ENCODE data around the gene DCAF4. TPM values are rescaled to one million over a fixed set of nuclear protein-coding genes. Genes with fewer than 3 reads are reported as not detected.
"Not testable (repeated sequence)": the region's sequence is repeated elsewhere in the genome, so short reads cannot be mapped to it uniquely, and the experiment has no call there.

Gene DCAF4
- total RNA-seq, 4 donors from 2014 or later, result 7.0 to 29.0 (median 14.0) TPM

- 94 to 100% methylated on average over 2 to 8 of the region's 15 CpGs for WGBS, 2 donors
- H3K27ac ChIP-seq, result no peak overlapping the region
- TF ChIP-seq POLR2A (IDR thresholded peaks at IDR 0.05), result no peak
- TF ChIP-seq, protein P1, sequence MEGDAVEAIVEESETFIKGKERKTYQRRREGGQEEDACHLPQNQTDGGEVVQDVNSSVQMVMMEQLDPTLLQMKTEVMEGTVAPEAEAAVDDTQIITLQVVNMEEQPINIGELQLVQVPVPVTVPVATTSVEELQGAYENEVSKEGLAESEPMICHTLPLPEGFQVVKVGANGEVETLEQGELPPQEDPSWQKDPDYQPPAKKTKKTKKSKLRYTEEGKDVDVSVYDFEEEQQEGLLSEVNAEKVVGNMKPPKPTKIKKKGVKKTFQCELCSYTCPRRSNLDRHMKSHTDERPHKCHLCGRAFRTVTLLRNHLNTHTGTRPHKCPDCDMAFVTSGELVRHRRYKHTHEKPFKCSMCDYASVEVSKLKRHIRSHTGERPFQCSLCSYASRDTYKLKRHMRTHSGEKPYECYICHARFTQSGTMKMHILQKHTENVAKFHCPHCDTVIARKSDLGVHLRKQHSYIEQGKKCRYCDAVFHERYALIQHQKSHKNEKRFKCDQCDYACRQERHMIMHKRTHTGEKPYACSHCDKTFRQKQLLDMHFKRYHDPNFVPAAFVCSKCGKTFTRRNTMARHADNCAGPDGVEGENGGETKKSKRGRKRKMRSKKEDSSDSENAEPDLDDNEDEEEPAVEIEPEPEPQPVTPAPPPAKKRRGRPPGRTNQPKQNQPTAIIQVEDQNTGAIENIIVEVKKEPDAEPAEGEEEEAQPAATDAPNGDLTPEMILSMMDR (IDR thresholded peaks at IDR 0.05), result no peak
- intact Hi-C loops (cut with DNase I), result no loop called here
- H3K27me3 ChIP-seq, result no peaks in the 10 kb centered on the region
- H3K4me1 ChIP-seq, result no peaks in the 10 kb centered on the region
- H3K36me3 ChIP-seq, result peaks cover 6 to 80% (median 14%) of the 10 kb centered on the region in 3 donors
- H3K4me3 ChIP-seq, result no peak overlapping the region
- H3K9me3 ChIP-seq, result no peaks in the 10 kb centered on the region
- no peak for DNase-seq
Measured at GRCh38 chr14:72958548-72958947, 32.3 kb downstream of the DCAF4 start.

GRCh38 chr14:72961016-72961415 lies 34.8 kb downstream of the DCAF4 start:
- H3K27ac ChIP-seq; H3K4me3 ChIP-seq; intact Hi-C loops (cut with DNase I); H3K4me1 ChIP-seq; H3K27me3 ChIP-seq; DNase-seq; H3K9me3 ChIP-seq: not testable (repeated sequence)
- WGBS, 2 donors, result 73 to 93% methylated on average over 4 of the region's 4 CpGs
- peaks cover 6 to 59% (median 6%) of the 10 kb centered on the region in 3 donors for H3K36me3 ChIP-seq

DNA sequence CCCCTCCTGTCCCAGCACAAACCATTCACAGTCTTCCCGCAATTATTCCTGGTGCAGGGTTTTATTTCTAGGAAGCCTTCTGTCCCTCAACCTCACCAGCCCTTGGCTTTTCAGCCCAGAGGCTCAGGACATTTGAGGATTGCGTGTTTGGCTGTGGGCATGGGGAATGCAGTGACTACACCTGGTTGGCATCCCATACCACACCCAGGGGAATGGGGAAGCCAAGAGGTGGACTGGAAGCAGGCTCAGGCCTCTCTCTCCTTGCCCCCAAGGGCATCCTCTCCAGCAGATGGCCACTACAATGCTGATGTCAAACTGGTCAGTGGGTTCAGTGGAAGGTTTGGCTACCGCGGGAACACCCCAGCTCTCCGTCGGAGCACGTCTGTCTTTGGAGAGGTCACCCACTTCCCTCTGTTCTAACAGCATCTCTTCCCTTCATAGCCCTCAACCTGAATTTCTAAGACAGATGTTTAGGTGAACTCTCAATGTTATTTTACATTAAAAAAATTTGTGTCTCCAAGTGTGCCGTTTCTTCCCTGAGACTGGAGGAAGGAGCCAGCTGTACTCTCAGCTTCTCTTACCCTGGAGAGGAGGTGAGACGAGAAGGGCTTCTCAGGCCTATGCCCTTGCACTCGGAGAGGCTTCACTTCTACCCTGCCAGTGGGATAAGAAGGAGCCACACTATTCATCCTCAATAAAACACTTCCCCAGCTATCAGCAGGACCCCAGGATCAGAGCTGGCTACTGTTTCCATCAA lies 35.5 kb downstream of the DCAF4 start:
- Histone ChIP-seq H3K9me3 (no peaks in the 10 kb centered on the region), H3K4me3 (no peak overlapping the region), H3K36me3 (peaks cover 6 to 53% (median 6%) of the 10 kb centered on the region in 3 donors), H3K27ac (no peak overlapping the region), H3K27me3 (no peaks in the 10 kb centered on the region), H3K4me1 (no peaks in the 10 kb centered on the region)
- intact Hi-C loops (cut with DNase I), result no loop called here
- DNase-seq, result no peak
- 89 to 90% methylated on average over 7 to 9 of the region's 10 CpGs for WGBS, 2 donors
- TF ChIP-seq POLR2A (IDR thresholded peaks at IDR 0.05), result no peak
- TF ChIP-seq, protein P1 (IDR thresholded peaks at IDR 0.05), result no peak

DNA sequence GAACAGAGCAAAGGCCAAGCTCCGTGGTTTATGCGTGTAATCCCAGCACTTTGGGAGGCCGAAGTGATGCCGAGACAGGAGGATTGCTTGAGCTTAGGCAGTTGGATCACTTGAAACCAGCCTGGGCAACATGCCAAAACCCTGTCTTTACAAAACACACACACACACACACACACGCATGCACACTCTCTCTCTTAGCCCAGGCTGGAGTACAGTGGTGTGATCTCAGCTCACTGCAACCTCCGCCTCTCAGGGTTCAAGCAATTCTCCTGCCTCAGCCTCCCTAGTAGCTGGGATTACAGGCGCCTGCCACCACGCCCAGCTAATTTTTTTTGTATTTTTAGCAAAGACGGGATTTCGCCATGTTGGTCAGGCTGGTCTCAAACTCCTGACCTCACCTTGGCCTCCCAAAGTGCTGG lies 36.1 kb downstream of the DCAF4 start:
- DNase-seq; H3K4me1 ChIP-seq; H3K27ac ChIP-seq; H3K9me3 ChIP-seq; H3K4me3 ChIP-seq; intact Hi-C loops (cut with DNase I); H3K27me3 ChIP-seq: not testable (repeated sequence)
- 59 to 65% methylated on average over 8 to 9 of the region's 10 CpGs for WGBS, 2 donors
- H3K36me3 ChIP-seq, result peaks cover 4 to 53% (median 6%) of the 10 kb centered on the region in 3 donors

DNA sequence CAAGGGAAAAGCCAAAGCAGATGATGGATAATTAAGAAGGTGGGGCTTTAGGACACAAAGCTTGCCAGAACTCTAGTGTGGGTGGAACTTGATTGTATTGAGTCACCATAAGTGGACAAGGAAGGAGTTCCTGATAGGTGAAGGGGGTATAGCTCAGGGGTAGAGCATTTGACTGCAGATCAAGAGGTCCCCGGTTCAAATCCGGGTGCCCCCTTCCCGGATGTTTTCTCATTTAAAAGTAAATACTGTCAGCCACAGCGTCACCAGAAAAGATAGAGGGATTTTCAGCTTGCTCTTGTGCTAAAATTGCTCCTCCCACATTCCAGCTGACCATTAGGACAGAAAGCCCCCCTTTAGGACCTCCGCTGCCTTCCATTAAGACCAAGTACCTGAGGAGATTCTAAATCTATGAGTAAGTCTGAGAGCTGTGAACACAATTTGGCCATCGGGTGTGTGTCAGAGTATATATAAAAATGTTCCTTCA lies 36.6 kb downstream of the DCAF4 start:
- TF ChIP-seq POLR2A (IDR thresholded peaks at IDR 0.05), result no peak
- TF ChIP-seq, protein P1 (IDR thresholded peaks at IDR 0.05), result no peak
- Histone ChIP-seq H3K36me3 (peaks cover 0 to 53% (median 6%) of the 10 kb centered on the region in 3 donors), H3K27ac (no peak overlapping the region), H3K27me3 (no peaks in the 10 kb centered on the region), H3K4me3 (no peak overlapping the region), H3K4me1 (no peaks in the 10 kb centered on the region), H3K9me3 (no peaks in the 10 kb centered on the region)
- no peak for DNase-seq
- 24 to 56% methylated on average over 6 of the region's 6 CpGs for WGBS, 2 donors
- intact Hi-C loops (cut with DNase I), result no loop called here

DNA sequence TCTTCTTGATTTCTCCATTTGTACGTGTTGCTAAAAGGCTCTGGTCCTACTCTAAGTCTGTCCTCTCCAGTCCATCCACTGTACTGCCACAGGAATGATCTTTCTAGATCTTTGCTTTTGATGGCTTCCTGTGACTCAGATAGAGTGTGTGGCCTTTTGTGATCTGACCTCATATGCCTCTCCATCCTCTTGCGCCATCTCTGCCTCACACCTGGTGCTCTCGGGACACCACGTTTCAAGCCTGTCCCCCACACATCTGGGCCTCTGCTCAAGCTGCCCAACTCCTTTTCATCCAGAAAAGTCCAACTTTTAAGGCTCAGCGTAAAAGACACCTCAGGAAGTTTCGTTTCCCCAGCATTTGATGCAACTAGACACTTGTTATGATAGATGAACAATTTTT lies 39.0 kb downstream of the DCAF4 start:
- intact Hi-C loops (cut with DNase I), result no loop called here
- TF ChIP-seq POLR2A (IDR thresholded peaks at IDR 0.05), result no peak
- TF ChIP-seq, protein P1 (IDR thresholded peaks at IDR 0.05), result no peak
- no peak overlapping the region for H3K27ac ChIP-seq
- H3K36me3 ChIP-seq, result peaks cover 0 to 53% (median 12%) of the 10 kb centered on the region in 3 donors
- 72 to 80% methylated on average over 6 of the region's 6 CpGs for WGBS, 2 donors
- H3K9me3 ChIP-seq, result no peaks in the 10 kb centered on the region
- H3K4me3 ChIP-seq, result no peak overlapping the region
- no peak for DNase-seq
- no peaks in the 10 kb centered on the region for H3K4me1 ChIP-seq
- H3K27me3 ChIP-seq, result no peaks in the 10 kb centered on the region

All from esophagus squamous epithelium (tissue), 5 donors.